DMS 273 treated with DMSO at 0.1 percent for 48 hours (cell line): ENCODE data around the gene AKR7A2.
"Not testable (repeated sequence)": the region's sequence is repeated elsewhere in the genome, so short reads cannot be mapped to it uniquely, and the experiment has no call there.

Experiments used
- DNase-seq: peaks from one replicate; lab custom pipeline; 2025; lab: John Stamatoyannopoulos, UW

Gene AKR7A2

GRCh38 chr1:19260211-19261138 is 51.5 kb downstream of the AKR7A2 start:
- DNase-seq, result no peak

DNA sequence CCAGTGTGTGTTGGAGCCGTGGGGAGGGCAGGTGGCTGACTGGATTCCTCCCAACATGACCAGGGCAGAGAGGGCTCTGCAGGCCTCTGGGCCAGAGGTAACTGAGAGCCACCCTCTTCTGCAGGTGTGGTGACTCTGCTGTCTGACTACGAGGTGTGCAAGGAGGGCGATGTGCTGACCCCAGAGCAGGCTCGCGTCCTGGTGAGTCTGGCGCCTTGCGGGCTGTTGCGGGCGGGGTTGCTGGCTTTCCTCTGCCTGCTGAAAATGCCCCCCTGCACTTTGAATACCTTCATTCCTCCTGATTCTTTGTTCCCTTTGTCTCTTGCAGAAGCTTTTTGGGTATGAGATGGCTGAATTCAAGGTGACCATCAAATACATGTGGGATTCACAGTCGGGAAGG is 53.6 kb downstream of the AKR7A2 start:
- no peak for DNase-seq

DNA sequence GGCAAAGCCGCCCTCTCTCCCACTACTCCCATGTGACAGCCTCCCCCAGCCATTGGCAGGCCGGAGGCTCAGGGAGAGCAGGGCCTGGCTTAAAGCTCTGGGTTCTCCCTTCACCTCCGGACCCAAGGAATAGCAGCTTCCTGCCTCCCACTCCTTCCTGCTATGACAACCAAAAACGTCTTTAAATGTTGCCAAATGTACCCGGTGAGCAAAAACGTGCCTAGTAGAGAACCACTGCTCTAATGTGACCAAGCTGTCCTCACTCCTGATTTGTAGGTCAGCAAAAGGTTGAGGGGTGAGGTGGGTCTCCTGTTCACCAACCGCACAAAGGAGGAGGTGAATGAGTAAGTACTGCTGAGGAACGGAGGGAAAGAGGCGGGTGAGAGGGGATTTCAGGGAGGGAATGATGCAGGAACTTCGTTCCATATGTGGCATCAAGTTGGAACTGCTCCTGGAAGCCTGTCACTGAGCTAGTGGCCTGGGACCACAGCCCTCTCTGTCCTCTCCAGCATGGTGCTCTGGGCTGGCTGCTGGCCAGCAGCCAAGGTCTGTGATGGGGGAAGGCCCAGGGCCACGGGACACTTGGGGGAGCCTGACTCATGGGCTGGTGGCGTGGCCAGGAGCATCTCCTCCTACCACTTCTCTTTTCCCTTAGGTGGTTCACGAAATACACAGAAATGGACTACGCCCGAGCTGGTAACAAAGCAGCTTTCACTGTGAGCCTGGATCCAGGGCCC is 54.6 kb downstream of the AKR7A2 start:
- no peak for DNase-seq

DNA sequence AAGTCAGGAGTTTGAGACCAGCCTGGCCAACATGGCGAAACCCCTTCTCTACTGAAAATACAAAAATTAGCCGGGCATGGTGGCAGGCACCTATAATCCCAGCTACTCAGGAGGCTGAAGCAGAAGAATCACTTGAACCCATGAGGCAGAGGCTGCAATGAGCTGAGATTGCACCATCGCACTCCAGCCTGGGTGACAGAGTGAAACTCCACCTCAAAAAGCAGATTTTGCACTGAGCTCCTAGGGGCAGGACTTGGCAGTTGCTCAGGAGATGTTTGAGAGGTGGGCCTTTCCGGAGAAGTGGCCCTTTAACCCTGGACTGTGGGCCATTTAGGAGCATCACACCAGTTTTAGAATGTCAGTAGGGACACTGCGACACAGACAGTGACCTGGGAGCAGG is 55.6 kb downstream of the AKR7A2 start:
- DNase-seq, result not testable (repeated sequence)

GRCh38 chr1:19255288-19255687 is 56.7 kb downstream of the AKR7A2 start:
- DNase-seq, result no peak

DNA sequence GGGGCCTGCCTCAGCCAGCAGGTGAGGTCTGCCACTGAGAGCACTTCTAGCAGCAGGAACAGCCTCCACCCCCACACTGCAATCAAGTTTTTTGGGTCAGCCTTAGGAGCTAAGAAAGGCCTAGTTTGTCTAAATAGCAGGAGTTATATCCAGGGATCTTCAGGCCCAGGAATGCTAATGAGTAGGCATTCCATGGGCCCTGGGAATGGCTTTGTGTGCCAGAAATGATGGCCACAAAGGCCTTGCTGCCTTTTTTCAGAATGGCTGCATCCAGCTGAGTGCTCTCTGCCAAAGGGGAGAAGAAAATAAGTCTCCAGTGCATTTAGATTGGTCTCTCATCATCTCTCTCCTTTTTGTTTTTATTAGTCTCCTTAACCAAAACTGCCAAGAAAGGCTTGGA is 57.5 kb downstream of the AKR7A2 start:
- DNase-seq, result no peak
